ENCODE measurements around the gene PIK3C2G. TPM values are rescaled to one million over a fixed set of nuclear protein-coding genes. Genes with fewer than 3 reads are reported as not detected.

Gene PIK3C2G
- total RNA-seq, 2 experiments from 2014 or later = not detected

DNA sequence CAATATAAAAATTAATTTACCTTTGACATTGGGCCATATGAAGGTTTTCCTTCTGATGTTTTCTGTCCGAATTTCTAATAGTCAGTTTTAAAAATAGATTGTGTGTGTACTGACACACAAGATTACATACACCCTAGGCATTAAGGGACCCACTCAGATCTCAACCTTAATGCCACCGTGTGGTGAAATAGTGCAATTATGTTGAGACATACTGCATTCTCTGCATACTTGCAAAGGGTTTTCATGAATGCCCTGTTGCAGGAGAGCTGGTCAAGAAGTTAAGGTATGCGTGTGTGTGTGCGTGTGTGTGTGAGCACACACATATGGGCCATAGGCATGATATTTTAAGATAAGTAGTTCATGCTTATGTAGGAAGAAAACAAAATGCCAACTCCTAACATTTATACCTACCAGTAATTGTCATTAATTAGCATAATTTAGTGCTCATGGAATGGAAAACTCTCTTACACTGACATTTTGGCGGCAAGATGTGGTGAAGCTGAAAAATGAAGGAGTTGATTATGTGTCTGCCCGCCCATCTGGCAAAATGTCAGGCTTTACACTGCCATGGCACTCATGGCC is 58.8 kb downstream of the PIK3C2G start:
- H3K36me3 Mint-ChIP-seq (ENCODE audit: low read depth) = no peaks in the 10 kb centered on the region
- no peaks in the 10 kb centered on the region for H3K27me3 Mint-ChIP-seq
- H3K27ac Mint-ChIP-seq = no peak overlapping the region
- no peak overlapping the region for H3K4me3 Mint-ChIP-seq
- peaks cover under 1% of the 10 kb centered on the region for H3K9me3 Mint-ChIP-seq (ENCODE audit: low read depth)
- ATAC-seq (no peak), DNase-seq (no peak)
- no peaks in the 10 kb centered on the region for H3K4me1 Mint-ChIP-seq
- ChIA-PET POLR2A (no interaction called here), CTCF (no interaction called here)
- intact Hi-C loops (cut with DNase I, micrococcal nuclease) = no loop called here

DNA sequence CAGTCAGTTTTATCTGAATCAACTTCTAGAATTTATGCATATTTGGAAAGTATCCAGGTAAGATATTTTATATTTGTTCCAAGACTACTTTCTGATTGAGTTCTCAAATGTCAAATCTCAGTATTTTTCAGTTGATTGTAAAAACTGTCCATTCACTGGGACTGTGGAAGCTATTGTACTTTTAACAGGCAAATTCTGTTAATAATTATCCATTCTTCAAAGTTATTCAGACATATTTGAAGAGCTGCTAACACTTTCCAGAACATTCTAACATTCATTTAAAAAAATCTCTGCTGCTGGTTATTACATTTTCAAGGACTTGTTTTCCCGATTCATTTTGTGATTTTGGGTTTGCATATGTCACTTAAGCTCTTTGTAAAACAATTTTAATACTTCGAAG is 59.7 kb downstream of the PIK3C2G start:
- H3K36me3 Mint-ChIP-seq (ENCODE audit: low read depth) = no peaks in the 10 kb centered on the region
- H3K4me3 Mint-ChIP-seq = no peak overlapping the region
- peaks cover 2% of the 10 kb centered on the region for H3K9me3 Mint-ChIP-seq (ENCODE audit: low read depth)
- ATAC-seq = no peak
- H3K4me1 Mint-ChIP-seq = no peaks in the 10 kb centered on the region
- no peak overlapping the region for H3K27ac Mint-ChIP-seq
- ChIA-PET POLR2A (no interaction called here), CTCF (no interaction called here)
- no peaks in the 10 kb centered on the region for H3K27me3 Mint-ChIP-seq
- DNase-seq = no peak
- intact Hi-C loops (cut with DNase I, micrococcal nuclease) = no loop called here

GRCh38 chr12:18323159-18323558 is 61.8 kb downstream of the PIK3C2G start:
- ChIA-PET CTCF (no interaction called here), POLR2A (no interaction called here)
- Mint-ChIP-seq H3K4me3 (no peak overlapping the region), H3K9me3 (ENCODE audit: low read depth) (peaks cover 2% of the 10 kb centered on the region), H3K36me3 (ENCODE audit: low read depth) (no peaks in the 10 kb centered on the region), H3K27ac (no peak overlapping the region), H3K27me3 (no peaks in the 10 kb centered on the region), H3K4me1 (no peaks in the 10 kb centered on the region)
- no peak for DNase-seq
- intact Hi-C loops (cut with DNase I, micrococcal nuclease) = no loop called here
- no peak for ATAC-seq

DNA sequence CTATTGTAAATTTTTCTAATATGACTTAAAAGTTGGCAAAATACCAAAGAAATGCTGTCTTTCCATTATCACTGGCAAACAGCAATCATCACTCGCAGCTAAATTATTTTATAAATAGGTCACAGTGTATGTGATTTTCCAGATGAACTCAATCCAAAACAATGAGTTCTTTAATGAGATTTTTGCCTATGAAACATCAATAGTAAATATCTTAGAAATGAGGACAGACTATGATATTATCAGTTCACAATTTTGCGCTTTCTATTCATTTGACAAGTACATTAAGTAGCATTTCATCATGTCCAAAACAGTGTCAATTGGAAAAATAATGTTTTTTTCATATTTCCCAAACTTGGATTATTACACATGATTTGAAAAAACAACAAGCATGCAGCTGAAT is 65.7 kb downstream of the PIK3C2G start:
- Mint-ChIP-seq H3K4me1 (no peaks in the 10 kb centered on the region), H3K27me3 (no peaks in the 10 kb centered on the region), H3K36me3 (ENCODE audit: low read depth) (no peaks in the 10 kb centered on the region), H3K4me3 (no peak overlapping the region), H3K9me3 (ENCODE audit: low read depth) (peaks cover 2% of the 10 kb centered on the region), H3K27ac (no peak overlapping the region)
- ChIA-PET CTCF (no interaction called here), POLR2A (no interaction called here)
- intact Hi-C loops (cut with DNase I, micrococcal nuclease) = no loop called here
- no peak for ATAC-seq
- no peak for DNase-seq

DNA sequence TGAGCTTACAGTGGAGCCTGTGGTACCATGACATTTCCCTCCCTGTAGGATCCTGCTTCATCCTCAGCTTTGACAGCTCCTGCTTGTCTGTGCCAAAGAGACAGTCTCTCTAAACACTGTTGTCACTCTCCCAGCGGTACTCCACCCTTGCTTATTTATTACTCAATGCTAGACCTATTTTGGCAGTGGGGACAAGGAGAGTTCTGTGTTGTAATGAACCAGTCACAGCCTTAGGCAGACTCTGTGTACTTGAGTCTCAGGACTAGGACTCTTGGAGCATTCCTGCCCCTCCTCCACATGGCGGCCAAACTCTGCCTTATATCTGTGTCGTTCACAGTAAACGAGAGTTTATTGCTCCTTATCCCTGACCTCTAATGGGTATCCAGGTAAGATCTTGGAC is 70.9 kb downstream of the PIK3C2G start:
- Mint-ChIP-seq H3K36me3 (ENCODE audit: low read depth) (no peaks in the 10 kb centered on the region), H3K27ac (no peak overlapping the region), H3K27me3 (no peaks in the 10 kb centered on the region), H3K4me1 (no peaks in the 10 kb centered on the region), H3K9me3 (ENCODE audit: low read depth) (no peaks in the 10 kb centered on the region), H3K4me3 (no peak overlapping the region)
- intact Hi-C loops (cut with DNase I, micrococcal nuclease) = no loop called here
- ChIA-PET CTCF (no interaction called here), POLR2A (no interaction called here)
- DNase-seq = no peak
- ATAC-seq = no peak

- H3K36me3 Mint-ChIP-seq (ENCODE audit: low read depth) = no peaks in the 10 kb centered on the region
- no peaks in the 10 kb centered on the region for H3K9me3 Mint-ChIP-seq (ENCODE audit: low read depth)
- no peaks in the 10 kb centered on the region for H3K4me1 Mint-ChIP-seq
- ChIA-PET CTCF (interaction anchor here (1.1 kb wide), 1 partner anchor 77 kb away, joined by 3 read pairs; no protein-coding TSS in a partner anchor), POLR2A (no interaction called here)
- no peaks in the 10 kb centered on the region for H3K27me3 Mint-ChIP-seq
- ATAC-seq (no peak), DNase-seq (no peak)
- intact Hi-C loops (cut with DNase I, micrococcal nuclease) = no loop called here
- no peak overlapping the region for H3K27ac Mint-ChIP-seq
- H3K4me3 Mint-ChIP-seq = no peak overlapping the region
These were observed 78.3 kb downstream of the PIK3C2G start for GRCh38 chr12:18339633-18340032.

DNA sequence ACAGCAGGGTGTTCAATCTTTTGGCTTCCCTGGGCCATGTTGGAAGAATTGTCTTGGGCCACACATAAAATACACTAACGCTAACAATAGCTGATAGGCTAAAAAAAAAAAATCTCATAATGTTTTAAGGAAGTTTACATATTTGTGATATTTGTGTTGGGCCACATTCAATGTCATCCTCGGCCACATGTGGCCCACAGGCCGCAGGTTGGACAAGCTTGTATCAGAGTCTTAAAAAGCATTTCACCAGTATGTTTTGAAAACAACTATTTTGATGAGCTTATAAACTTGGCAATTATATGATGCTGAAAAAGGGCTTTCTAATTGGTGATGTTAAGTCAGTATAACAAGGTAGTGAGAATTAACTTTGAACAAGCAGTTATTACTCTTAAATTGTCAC is 78.9 kb downstream of the PIK3C2G start:
- Mint-ChIP-seq H3K27me3 (no peaks in the 10 kb centered on the region), H3K4me3 (no peak overlapping the region), H3K9me3 (ENCODE audit: low read depth) (no peaks in the 10 kb centered on the region), H3K27ac (no peak overlapping the region), H3K4me1 (no peaks in the 10 kb centered on the region), H3K36me3 (ENCODE audit: low read depth) (no peaks in the 10 kb centered on the region)
- ChIA-PET POLR2A (no interaction called here), CTCF (interaction anchor here (1.1 kb wide), 1 partner anchor 78 kb away, joined by 3 read pairs; no protein-coding TSS in a partner anchor)
- intact Hi-C loops (cut with DNase I, micrococcal nuclease) = no loop called here
- no peak for ATAC-seq
- DNase-seq = no peak

GRCh38 chr12:18340786-18341185 is 79.5 kb downstream of the PIK3C2G start:
- H3K4me3 Mint-ChIP-seq = no peak overlapping the region
- ChIA-PET CTCF (interaction anchor here (1.1 kb wide), 1 partner anchor 79 kb away, joined by 3 read pairs; no protein-coding TSS in a partner anchor), POLR2A (no interaction called here)
- H3K27me3 Mint-ChIP-seq = no peaks in the 10 kb centered on the region
- H3K27ac Mint-ChIP-seq = no peak overlapping the region
- intact Hi-C loops (cut with DNase I, micrococcal nuclease) = no loop called here
- H3K4me1 Mint-ChIP-seq = no peaks in the 10 kb centered on the region
- H3K36me3 Mint-ChIP-seq (ENCODE audit: low read depth) = no peaks in the 10 kb centered on the region
- H3K9me3 Mint-ChIP-seq (ENCODE audit: low read depth) = no peaks in the 10 kb centered on the region
- no peak for ATAC-seq
- DNase-seq = no peak

GRCh38 chr12:18343708-18344107 is 82.4 kb downstream of the PIK3C2G start:
- ATAC-seq = no peak
- intact Hi-C loops (cut with DNase I, micrococcal nuclease) = no loop called here
- Mint-ChIP-seq H3K27ac (no peak overlapping the region), H3K4me1 (no peaks in the 10 kb centered on the region), H3K36me3 (ENCODE audit: low read depth) (no peaks in the 10 kb centered on the region), H3K27me3 (no peaks in the 10 kb centered on the region), H3K4me3 (no peak overlapping the region), H3K9me3 (ENCODE audit: low read depth) (no peaks in the 10 kb centered on the region)
- no peak for DNase-seq
- ChIA-PET CTCF (no interaction called here), POLR2A (no interaction called here)

DNA sequence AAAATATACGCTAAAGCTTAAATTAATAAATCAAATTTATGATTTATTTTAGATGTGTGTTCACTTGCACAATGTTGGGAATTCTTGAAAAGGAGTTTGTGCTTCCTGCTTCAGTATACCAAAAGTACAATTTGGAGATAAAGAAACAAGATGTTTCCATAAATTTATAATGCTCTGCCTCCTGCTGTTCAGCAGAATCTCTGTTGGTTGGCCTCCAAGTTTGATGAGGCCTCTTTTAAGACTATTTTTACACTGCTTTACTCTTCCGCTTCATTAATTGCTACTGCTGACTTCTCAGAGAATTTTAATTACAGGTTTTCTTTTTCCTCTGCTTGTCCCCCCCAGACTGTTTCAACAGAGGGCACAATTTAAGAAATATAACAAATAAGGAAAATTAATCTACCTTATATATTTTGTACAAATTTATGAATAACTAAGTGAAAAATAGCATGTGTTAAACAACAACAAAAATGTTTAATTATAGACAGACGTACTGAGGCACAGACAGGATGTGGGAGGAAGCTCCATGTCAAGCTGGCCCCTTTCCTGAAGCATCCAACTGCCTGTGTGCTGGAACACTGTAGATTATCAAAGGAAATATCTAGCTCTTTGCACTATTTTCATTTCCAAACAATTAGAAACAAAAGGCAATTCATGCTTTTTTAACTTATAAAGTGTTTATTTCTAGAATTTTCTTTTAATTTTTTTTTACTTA is 83.9 kb downstream of the PIK3C2G start:
- intact Hi-C loops (cut with DNase I, micrococcal nuclease) = no loop called here
- Mint-ChIP-seq H3K27ac (no peak overlapping the region), H3K27me3 (no peaks in the 10 kb centered on the region), H3K9me3 (ENCODE audit: low read depth) (no peaks in the 10 kb centered on the region), H3K36me3 (ENCODE audit: low read depth) (no peaks in the 10 kb centered on the region), H3K4me3 (no peak overlapping the region), H3K4me1 (no peaks in the 10 kb centered on the region)
- CTCF ChIA-PET = no interaction called here
- ATAC-seq (no peak), DNase-seq (no peak)
- POLR2A ChIA-PET = no interaction called here

DNA sequence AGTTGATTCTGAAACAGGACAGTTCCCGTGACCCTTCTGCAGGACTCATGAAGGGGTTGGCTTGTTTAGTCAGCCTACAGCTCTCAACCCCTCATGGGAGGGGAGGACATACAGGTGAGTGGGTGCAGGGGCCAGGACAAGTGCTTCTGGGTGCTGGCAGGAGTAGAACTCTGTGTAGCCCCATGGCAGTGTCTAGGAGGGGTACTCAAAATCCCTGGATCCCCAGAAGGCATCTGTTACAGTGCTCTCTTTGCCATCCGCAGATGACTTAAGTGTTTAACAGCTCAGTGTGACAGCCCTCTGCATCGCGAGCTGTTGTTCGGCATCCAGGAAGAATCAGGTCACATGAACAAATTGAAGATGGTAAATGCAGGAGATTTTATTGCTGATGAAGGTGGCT is 91.0 kb downstream of the PIK3C2G start:
- intact Hi-C loops (cut with DNase I, micrococcal nuclease) = no loop called here
- DNase-seq = no peak
- no peak for ATAC-seq
- H3K36me3 Mint-ChIP-seq (ENCODE audit: low read depth) = no peaks in the 10 kb centered on the region
- peaks cover 3% of the 10 kb centered on the region for H3K9me3 Mint-ChIP-seq (ENCODE audit: low read depth)
- ChIA-PET CTCF (no interaction called here), POLR2A (no interaction called here)
- no peaks in the 10 kb centered on the region for H3K27me3 Mint-ChIP-seq
- H3K27ac Mint-ChIP-seq = no peak overlapping the region
- H3K4me1 Mint-ChIP-seq = no peaks in the 10 kb centered on the region
- no peak overlapping the region for H3K4me3 Mint-ChIP-seq

- intact Hi-C loops (cut with DNase I, micrococcal nuclease) = no loop called here
- ChIA-PET POLR2A (no interaction called here), CTCF (interaction anchor here (0.6 kb wide), 1 partner anchor 31 kb away, joined by 3 read pairs; no protein-coding TSS in a partner anchor)
- no peaks in the 10 kb centered on the region for H3K36me3 Mint-ChIP-seq (ENCODE audit: low read depth)
- no peaks in the 10 kb centered on the region for H3K4me1 Mint-ChIP-seq
- H3K4me3 Mint-ChIP-seq = no peak overlapping the region
- H3K9me3 Mint-ChIP-seq (ENCODE audit: low read depth) = peaks cover 3% of the 10 kb centered on the region
- DNase-seq = no peak
- ATAC-seq = no peak
- no peaks in the 10 kb centered on the region for H3K27me3 Mint-ChIP-seq
- no peak overlapping the region for H3K27ac Mint-ChIP-seq
These were observed 94.1 kb downstream of the PIK3C2G start for GRCh38 chr12:18355429-18355828.

Measured in activated CD4-positive, alpha-beta T cell treated with anti-CD3 and anti-CD28 coated beads for 36 hours (primary cell).